ENCODE results near the gene ACAT2.
"Not testable (repeated sequence)": the region's sequence is repeated elsewhere in the genome, so short reads cannot be mapped to it uniquely, and the experiment has no call there.

- not testable (repeated sequence) for TF ChIP-seq CTCF (IDR thresholded peaks at IDR 0.05; ENCODE audit: poor library complexity, severe bottlenecking); POLR2AphosphoS5 (IDR thresholded peaks at IDR 0.05); REST (IDR thresholded peaks at IDR 0.05; ENCODE audit: borderline replicate concordance)
These were observed 33.1 kb downstream of the ACAT2 start for GRCh38 chr6:159794976-159795375.
